SIG-M5 treated with dmso at 0.1 percent for 504 hours (cell line): Measurements from ENCODE around the gene NKAP.
A peak's percentile ranks its signal among the peaks of the same experiment; 100 is the strongest.
"Not testable (repeated sequence)": the region's sequence is repeated elsewhere in the genome, so short reads cannot be mapped to it uniquely, and the experiment has no call there.

Experiments used
- DNase-seq: peaks from one replicate; lab custom pipeline; 2025; ENCODE audit not compliant: unreplicated experiment; lab: John Stamatoyannopoulos, UW

NKAP gene

GRCh38 chrX:119943185-119943988 lies at the start of gene NKAP:
Gene NKAP (minus strand): TSS chrX:119943751. CDS start chrX:119943605, 146 bp downstream.
- peak; percentile 93 for DNase-seq

- DNase-seq, result no peak
Measured at GRCh38 chrX:119991005-119991787, 47.6 kb upstream of the NKAP start.

- no peak for DNase-seq
Measured at GRCh38 chrX:119990556-119991004, 47.0 kb upstream of the NKAP start.

GRCh38 chrX:119989905-119990555 lies 46.5 kb upstream of the NKAP start:
- DNase-seq, result no peak

- no peak for DNase-seq
Measured at GRCh38 chrX:119986203-119986602, 42.7 kb upstream of the NKAP start.

GRCh38 chrX:119984652-119985051 lies 41.1 kb upstream of the NKAP start:
- no peak for DNase-seq

- DNase-seq, result no peak
Measured at GRCh38 chrX:119983494-119983893, 39.9 kb upstream of the NKAP start.

GRCh38 chrX:119982145-119982544 lies 38.6 kb upstream of the NKAP start:
- no peak for DNase-seq

- DNase-seq, result peak; percentile 42
Measured at GRCh38 chrX:119981286-119982070, 37.9 kb upstream of the NKAP start.

- DNase-seq, result not testable (repeated sequence)
Measured at GRCh38 chrX:119977172-119977571, 33.6 kb upstream of the NKAP start.

- DNase-seq, result no peak
Measured at GRCh38 chrX:119971184-119971583, 27.6 kb upstream of the NKAP start.

- DNase-seq, result no peak
Measured at GRCh38 chrX:119970574-119970973, 27.0 kb upstream of the NKAP start.

GRCh38 chrX:119966837-119967236 lies 23.3 kb upstream of the NKAP start:
- DNase-seq, result not testable (repeated sequence)

GRCh38 chrX:119960625-119961024 lies 17.1 kb upstream of the NKAP start:
- no peak for DNase-seq

- DNase-seq, result not testable (repeated sequence)
Measured at GRCh38 chrX:119955807-119956570, 12.4 kb upstream of the NKAP start.

GRCh38 chrX:119954374-119954773 lies 10.8 kb upstream of the NKAP start:
- peak; percentile 43 for DNase-seq

- no peak for DNase-seq
Measured at GRCh38 chrX:119948381-119948780, 4.8 kb upstream of the NKAP start.

GRCh38 chrX:119945481-119945880 lies 1.9 kb upstream of the NKAP start:
- no peak for DNase-seq

- peak; percentile 29 for DNase-seq
Measured at GRCh38 chrX:119942831-119943184, 743 bp downstream of the NKAP start.

- no peak for DNase-seq
Measured at GRCh38 chrX:119942173-119942819, 1.3 kb downstream of the NKAP start.
